Measurements from ENCODE around the gene OTUD3.

GRCh38 chr1:19861034-19861433 lies 21.2 kb upstream of the OTUD3 start:
- TF ChIP-seq CTCF (IDR thresholded peaks at IDR 0.05) (no peak), POLR2A (IDR thresholded peaks at IDR 0.05) (no peak), EP300 (IDR thresholded peaks at IDR 0.05) (no peak)

All from tibial nerve (tissue), 4 donors.